ENCODE measurements around the gene SLC39A11. TPM values are rescaled to one million over a fixed set of nuclear protein-coding genes. Genes with fewer than 3 reads are reported as not detected.

SLC39A11 gene
- total RNA-seq, 4 donors from 2014 or later: 36.6 to 75.0 (median 40.2) TPM

GRCh38 chr17:73107191-73107590 lies 14.7 kb upstream of the SLC39A11 start:
- TF ChIP-seq, protein P1, sequence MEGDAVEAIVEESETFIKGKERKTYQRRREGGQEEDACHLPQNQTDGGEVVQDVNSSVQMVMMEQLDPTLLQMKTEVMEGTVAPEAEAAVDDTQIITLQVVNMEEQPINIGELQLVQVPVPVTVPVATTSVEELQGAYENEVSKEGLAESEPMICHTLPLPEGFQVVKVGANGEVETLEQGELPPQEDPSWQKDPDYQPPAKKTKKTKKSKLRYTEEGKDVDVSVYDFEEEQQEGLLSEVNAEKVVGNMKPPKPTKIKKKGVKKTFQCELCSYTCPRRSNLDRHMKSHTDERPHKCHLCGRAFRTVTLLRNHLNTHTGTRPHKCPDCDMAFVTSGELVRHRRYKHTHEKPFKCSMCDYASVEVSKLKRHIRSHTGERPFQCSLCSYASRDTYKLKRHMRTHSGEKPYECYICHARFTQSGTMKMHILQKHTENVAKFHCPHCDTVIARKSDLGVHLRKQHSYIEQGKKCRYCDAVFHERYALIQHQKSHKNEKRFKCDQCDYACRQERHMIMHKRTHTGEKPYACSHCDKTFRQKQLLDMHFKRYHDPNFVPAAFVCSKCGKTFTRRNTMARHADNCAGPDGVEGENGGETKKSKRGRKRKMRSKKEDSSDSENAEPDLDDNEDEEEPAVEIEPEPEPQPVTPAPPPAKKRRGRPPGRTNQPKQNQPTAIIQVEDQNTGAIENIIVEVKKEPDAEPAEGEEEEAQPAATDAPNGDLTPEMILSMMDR (IDR thresholded peaks at IDR 0.05; ENCODE audit: low read depth): no peak

DNA sequence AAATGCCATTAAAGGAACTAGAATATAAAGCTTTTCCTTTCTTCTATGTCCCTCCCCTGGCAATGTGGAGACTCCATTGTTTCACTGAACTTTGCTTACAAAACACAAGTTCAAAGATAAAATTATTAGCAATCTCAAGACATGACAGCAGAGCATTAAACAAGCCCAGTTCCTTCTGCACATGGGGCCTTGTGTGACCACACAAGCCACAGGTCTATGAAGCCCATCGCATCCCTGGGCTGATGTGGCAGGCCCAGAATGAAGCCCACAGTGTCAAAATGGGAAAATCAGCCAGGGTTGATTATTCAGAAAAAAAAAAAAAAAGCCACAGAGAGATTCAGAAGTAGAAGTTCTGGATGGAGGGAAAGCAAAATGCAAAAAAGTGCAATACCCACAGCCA lies 12.9 kb upstream of the SLC39A11 start:
- TF ChIP-seq, protein P1 (IDR thresholded peaks at IDR 0.05; ENCODE audit: low read depth): no peak

- TF ChIP-seq, protein P1 (IDR thresholded peaks at IDR 0.05; ENCODE audit: low read depth): no peak
Measured at GRCh38 chr17:73104450-73104849, 12.0 kb upstream of the SLC39A11 start.

DNA sequence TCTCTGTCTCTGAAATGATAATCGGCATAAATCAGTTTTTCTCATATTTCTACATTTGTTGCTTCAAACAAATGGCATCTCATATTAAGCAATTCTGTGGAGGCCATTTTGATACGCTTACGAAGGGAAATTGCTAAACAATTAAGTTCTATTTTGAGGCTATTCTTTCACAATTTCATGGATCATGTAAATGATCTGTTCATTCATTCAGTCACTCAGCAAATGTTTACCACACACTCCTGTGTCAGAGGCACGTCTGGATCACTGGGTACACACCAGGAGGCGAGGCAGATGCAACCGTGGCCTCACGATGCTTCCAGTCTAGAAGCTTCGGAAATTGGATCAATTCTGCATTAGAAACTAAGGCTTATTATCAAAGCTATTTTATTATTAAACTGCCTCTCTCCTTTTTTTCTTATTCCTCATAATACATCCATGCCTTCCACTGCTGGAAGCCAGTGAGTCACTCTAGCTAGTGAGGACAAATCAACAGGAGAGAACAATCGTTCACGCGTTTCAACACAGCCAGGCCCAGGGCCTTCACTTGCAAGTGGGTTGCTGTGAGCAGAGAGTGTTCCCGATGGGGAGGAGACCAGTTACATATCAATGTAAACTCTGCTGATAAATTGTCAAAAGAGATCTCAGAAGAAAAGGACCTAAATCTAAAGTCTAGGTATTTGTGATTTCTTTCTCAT lies 11.3 kb upstream of the SLC39A11 start:
- TF ChIP-seq, protein P1 (IDR thresholded peaks at IDR 0.05; ENCODE audit: low read depth): no peak

GRCh38 chr17:73101031-73101430 lies 8.5 kb upstream of the SLC39A11 start:
- TF ChIP-seq, protein P1 (IDR thresholded peaks at IDR 0.05; ENCODE audit: low read depth): no peak

DNA sequence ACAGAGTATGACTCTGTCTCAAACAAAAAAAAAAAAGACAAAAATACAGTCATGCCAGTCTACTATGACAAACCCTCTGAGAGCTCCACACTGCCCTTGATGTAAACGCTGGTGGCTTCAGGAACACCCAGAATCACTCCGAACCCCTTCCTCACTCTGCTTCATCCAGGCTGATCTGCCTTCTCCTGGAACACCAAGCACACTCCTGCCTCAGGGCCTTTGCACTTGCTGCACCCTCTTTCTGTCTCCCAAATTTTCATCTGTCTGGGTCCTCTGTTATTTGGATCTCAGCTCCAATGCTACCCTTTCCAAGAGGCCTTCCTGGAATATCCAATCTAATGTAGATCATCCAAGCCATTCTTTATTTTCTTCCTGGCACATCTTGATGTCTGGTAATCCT lies 7.9 kb upstream of the SLC39A11 start:
- TF ChIP-seq, protein P1 (IDR thresholded peaks at IDR 0.05; ENCODE audit: low read depth): no peak

DNA sequence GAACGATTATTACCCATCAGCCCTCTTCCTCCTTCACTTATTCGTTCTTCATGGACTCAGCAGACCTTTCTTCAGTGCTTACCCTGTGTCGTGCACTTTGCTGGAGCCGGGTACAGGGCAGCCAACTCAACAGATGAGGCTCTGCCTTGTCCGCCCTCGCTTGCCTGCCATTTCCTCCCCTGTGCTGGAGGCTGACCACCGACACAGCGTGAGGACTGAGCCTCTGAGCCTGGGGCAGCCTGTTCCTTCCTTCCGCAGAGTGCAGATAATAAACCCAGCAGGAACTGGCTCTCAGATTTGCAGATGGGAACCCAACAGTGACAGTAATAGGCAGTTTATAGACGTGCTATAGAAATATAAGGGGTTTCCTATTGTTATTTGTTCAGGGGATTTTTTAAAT lies 7.0 kb upstream of the SLC39A11 start:
- TF ChIP-seq, protein P1 (IDR thresholded peaks at IDR 0.05; ENCODE audit: low read depth): no peak
